Adipocyte (in vitro differentiated cells): Measurements from ENCODE around the gene ALOXE3.
"Not testable (repeated sequence)": the region's sequence is repeated elsewhere in the genome, so short reads cannot be mapped to it uniquely, and the experiment has no call there.

ENCODE experiments used
- DNase-seq: peaks from one replicate; pipeline ENCODE4 v3.0.0-alpha.2; 2015; ENCODE audit warnings: low read depth
- H3K27me3 ChIP-seq: replicated peaks from 2 replicates; pipeline ENCODE4 v1.7.0; 2013; ENCODE audit warnings: mild to moderate bottlenecking, low read length, moderate library complexity; ENCODE audit not compliant: control insufficient read depth, insufficient read depth
- H3K36me3 ChIP-seq: 2 replicates; pipeline ENCODE4 v1.7.0; 2013; ENCODE audit warnings: low read length, mild to moderate bottlenecking, moderate library complexity; ENCODE audit not compliant: control insufficient read depth, insufficient read depth, severe bottlenecking
- H3K4me1 ChIP-seq: 2 replicates; pipeline ENCODE4 v1.7.0; 2013; ENCODE audit warnings: mild to moderate bottlenecking, low read length, moderate library complexity; ENCODE audit not compliant: control insufficient read depth, insufficient read depth
- H3K4me3 ChIP-seq: 2 replicates; pipeline ENCODE4 v1.7.0; 2013; ENCODE audit warnings: mild to moderate bottlenecking, low read length, moderate library complexity
- H3K9ac ChIP-seq: 2 replicates; pipeline ENCODE4 v1.7.0; 2013; ENCODE audit warnings: mild to moderate bottlenecking, low read length, moderate library complexity
- H3K9me3 ChIP-seq: 2 replicates; pipeline ENCODE4 v1.7.0; 2013; ENCODE audit warnings: mild to moderate bottlenecking, low read length, moderate library complexity; ENCODE audit not compliant: control insufficient read depth

Gene ALOXE3

DNA sequence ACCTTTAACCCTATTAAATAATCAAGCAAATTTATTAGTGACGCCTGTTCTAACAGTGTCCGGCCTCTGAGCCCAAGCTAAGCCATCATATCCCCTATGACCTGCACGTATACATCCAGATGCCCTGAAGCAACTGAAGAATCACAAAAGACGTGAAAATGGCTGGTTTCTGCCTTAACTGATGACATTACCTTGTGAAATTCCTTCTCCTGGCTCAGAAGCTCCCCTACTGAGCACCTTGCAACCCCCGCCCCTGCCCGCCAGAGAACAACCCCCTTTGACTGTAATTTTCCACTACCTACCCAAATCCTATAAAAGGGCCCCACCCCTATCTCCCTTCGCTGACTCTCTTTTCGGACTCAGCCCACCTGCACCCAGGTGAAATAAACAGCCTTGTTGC, 56.5 kb downstream of the ALOXE3 start:
- Histone ChIP-seq H3K27me3 (peaks cover 71% of the 10 kb centered on the region), H3K4me1 (peaks cover 11% of the 10 kb centered on the region)
- not testable (repeated sequence) for H3K36me3 ChIP-seq, H3K9me3 ChIP-seq, H3K4me3 ChIP-seq, DNase-seq, H3K9ac ChIP-seq

DNA sequence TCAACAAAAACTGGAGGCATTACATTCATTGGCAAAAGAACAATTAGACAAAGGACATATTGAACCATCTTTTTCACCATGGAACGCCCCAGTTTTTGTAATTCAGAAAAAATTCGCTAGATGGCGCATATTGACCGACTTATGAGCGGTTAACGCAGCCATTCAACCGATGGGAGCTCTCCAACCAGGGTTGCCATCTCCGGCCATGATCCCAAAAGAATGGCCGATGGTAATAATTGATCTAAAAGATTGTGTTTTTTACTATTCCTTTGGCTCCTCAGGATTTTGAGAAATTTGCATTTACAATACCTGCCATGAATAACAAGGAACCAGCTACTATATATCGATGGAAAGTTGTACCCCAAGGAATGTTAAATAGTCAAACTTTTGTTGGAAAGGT, 58.0 kb downstream of the ALOXE3 start:
- no peak overlapping the region for H3K9ac ChIP-seq
- H3K4me3 ChIP-seq, result no peak overlapping the region
- no peaks in the 10 kb centered on the region for H3K36me3 ChIP-seq
- peak; percentile 93 for DNase-seq
- no peaks in the 10 kb centered on the region for H3K9me3 ChIP-seq
- H3K27me3 ChIP-seq, result peaks cover 59% of the 10 kb centered on the region
- peaks cover 26% of the 10 kb centered on the region for H3K4me1 ChIP-seq

DNA sequence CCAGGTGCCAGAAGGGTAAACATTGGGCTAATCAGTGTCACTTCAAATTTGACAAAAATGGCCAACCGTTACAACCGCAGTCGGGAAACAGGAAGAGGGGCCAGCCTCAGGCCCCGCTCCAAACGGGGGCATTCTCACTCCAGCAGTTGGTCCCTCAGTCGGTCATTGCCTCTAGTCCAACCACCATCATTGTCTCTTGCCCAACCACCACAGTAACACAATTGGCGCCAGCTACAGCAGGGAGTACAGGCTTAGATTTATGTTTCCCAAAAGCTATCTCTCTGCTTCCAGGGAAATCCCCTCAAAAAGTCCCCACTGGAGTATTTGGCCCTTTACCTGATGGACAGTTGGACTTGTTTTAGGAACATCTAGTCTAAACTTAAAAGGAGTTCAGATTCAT, 59.2 kb downstream of the ALOXE3 start:
- Histone ChIP-seq H3K27me3 (peaks cover 49% of the 10 kb centered on the region), H3K9me3 (no peaks in the 10 kb centered on the region), H3K36me3 (no peaks in the 10 kb centered on the region), H3K4me1 (peaks cover 26% of the 10 kb centered on the region), H3K9ac (no peak overlapping the region), H3K4me3 (no peak overlapping the region)
- DNase-seq, result no peak

DNA sequence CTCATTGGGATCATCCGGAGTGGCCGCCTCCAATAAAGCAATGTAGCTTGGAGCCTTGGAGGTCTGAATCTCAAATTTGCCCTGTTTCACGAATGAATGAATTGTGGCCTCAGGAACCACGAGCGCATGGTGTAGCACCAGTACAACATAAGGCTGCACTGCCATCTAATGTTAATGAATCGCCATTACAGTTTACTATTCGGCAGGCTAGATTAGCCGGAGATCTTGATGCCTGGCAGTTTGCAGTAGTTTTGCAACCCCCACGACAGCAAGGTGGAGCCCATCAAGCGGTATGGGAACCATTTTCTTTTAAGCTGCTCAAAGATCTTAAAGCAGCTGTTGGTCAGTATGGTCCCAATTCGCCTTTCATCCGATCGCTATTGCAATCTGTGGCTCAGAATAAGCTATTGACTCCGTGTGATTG, 60.6 kb downstream of the ALOXE3 start:
- Histone ChIP-seq H3K36me3 (no peaks in the 10 kb centered on the region), H3K4me3 (no peak overlapping the region), H3K9me3 (no peaks in the 10 kb centered on the region), H3K27me3 (peaks cover 40% of the 10 kb centered on the region), H3K9ac (no peak overlapping the region), H3K4me1 (peaks cover 24% of the 10 kb centered on the region)
- DNase-seq, result peak; percentile 94

DNA sequence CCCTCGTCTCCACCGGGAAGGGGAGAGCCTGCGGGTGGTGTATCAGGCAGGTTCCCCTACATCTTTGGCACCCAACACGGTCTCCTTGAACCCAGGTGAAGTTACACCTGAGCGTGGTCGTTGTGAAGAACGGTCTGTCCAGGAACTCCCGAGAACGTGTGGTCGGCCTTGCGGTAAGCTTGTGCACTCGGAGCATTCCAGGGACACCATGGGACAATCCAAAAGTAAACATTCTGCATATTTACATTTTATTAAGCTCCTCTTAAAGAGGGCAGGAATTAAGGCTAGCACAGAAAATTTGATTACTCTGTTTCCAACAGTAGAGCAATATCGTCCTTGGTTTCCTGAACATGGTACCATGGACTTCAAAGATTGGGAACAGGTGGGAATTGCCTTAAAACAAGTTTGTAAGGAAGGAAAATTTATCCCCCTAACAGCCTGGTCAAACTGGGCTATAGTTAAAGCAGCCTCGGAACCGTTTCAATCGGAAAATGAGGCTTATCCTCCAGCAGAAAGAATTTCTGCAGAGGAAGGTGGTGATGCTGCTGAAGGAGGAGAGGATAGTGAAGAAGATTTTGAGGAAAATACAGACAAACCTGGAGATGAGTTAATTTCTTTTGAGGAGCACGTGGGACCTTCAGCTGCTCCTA, 61.2 kb downstream of the ALOXE3 start:
- Histone ChIP-seq H3K27me3 (peaks cover 38% of the 10 kb centered on the region), H3K4me1 (peaks cover 21% of the 10 kb centered on the region), H3K9ac (no peak overlapping the region), H3K4me3 (no peak overlapping the region), H3K36me3 (no peaks in the 10 kb centered on the region), H3K9me3 (no peaks in the 10 kb centered on the region)
- no peak for DNase-seq

DNA sequence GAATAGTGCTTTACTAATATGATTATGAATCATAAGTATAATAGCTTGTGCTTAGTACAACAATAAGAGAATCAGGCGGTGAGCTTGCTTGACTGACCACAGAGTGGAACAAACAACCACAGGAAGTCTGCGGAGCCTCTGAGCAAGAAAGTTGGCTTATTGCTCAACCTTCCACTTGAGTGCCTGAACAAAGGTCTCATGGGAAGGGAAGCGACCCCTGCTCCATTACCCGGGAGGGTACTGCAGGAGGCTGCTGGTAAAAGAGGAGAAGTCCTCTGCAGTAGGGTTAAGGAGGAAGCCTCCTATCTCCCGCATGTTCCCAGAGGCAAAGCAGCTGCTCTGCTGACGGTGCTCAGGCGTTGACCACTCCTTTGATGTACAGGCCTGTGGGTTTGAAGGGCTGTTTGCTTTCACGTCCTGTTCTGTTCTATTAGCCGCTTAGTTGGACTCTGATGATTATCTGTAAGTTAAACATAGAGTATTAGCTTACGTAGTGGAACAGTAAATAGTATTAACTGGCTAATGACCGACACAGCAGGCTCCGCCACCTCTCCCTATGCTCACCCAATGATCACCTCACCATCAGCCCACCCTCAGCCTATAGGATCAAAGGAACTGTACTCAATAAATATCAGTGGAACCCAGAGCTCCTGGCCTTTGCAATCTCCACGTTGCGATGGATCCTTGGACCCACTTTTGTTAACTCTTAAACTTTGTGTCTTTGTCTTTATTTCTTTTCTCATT, 61.9 kb downstream of the ALOXE3 start:
- Histone ChIP-seq H3K36me3 (no peaks in the 10 kb centered on the region), H3K4me3 (peak overlapping the region; percentile 21), H3K27me3 (peaks cover 40% of the 10 kb centered on the region), H3K9ac (peak overlapping the region; percentile 36), H3K4me1 (peaks cover 21% of the 10 kb centered on the region), H3K9me3 (no peaks in the 10 kb centered on the region)
- peak; percentile 53 for DNase-seq

DNA sequence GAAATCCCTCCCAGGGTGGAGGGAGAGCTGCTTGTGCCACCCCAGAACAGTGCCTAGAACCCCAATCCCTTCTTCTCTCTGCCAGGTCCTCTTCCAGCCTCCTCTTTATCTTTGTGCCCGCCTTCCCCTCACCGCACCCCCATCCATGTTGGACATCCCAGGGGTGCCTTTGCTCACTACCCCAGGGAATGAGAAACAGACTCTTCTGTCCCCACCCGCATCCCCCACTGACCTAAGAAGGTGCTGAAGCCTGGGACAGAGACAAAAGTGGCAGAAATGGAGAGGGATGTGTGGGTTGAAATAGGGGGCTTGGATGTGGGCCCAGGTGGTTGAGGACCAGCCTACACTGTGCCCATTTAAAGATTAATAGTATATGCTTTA, 62.5 kb downstream of the ALOXE3 start:
- peak overlapping the region; percentile 21 for H3K4me3 ChIP-seq
- H3K9ac ChIP-seq, result peak overlapping the region; percentile 36
- no peaks in the 10 kb centered on the region for H3K36me3 ChIP-seq
- no peak for DNase-seq
- peaks cover 36% of the 10 kb centered on the region for H3K27me3 ChIP-seq
- H3K4me1 ChIP-seq, result peaks cover 21% of the 10 kb centered on the region
- H3K9me3 ChIP-seq, result no peaks in the 10 kb centered on the region

DNA sequence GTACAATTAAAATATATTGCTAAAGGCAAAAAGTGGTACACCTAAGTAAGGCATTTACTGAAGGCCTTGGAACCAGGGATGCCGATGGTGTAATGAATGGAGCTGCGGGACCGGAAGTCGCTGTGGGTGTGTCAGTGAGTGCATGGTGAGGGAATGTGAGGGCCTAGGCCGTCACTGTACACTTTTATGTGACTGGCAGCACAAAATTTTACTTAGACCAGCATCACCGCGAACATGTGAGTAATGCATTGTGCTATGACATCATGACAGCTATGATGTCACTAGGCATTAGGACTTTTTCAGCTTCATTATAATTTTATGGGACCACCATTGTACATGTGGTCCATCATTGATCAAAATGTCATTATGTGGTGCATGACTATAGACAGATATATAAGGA, 64.7 kb downstream of the ALOXE3 start:
- H3K9me3 ChIP-seq, result no peaks in the 10 kb centered on the region
- peaks cover 24% of the 10 kb centered on the region for H3K27me3 ChIP-seq
- H3K36me3 ChIP-seq, result no peaks in the 10 kb centered on the region
- DNase-seq, result no peak
- no peak overlapping the region for H3K9ac ChIP-seq
- H3K4me3 ChIP-seq, result no peak overlapping the region
- peaks cover 21% of the 10 kb centered on the region for H3K4me1 ChIP-seq

DNA sequence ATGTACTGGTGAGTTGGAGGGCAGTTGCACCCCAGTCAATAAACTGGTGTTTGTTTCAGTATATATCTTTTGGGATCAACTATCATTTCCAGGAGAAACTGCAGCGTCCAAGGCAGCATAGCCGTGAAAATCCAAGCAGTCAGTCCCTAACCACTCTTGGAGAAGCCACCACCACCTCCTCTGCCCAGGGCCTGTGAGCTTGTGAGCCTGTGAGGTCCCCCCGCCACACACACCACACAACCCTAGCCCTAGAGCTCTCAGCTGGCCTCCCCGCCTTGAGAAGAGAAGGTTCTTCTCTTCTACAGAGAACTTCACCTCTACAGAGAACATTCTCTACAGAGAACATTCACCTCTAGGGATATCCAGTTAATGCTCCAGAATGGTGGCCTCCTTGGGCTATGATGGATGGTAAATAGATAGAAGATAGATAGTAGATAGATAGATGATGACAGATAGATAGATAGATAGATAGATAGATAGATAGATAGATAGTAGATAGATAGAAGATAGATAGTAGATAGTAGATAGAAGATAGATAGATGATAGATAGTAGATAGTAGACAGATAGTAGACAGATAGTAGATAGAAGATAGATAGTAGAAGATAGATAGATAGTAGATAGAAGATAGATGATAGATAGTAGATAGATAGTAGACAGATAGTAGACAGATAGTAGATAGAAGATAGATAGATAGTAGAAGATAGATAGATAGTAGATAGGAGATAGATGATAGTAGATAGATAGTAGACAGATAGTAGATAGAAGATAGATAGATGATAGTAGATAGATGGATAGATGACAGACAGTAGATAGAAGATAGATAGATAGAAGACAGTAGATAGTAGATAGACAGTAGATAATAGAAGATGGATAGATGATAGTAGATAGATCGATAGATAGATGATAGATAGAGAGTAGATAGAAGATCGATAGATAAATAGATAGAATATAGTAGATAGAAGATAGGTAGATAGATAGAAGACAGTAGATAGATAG, 65.8 kb downstream of the ALOXE3 start:
- peaks cover 20% of the 10 kb centered on the region for H3K27me3 ChIP-seq
- H3K9ac ChIP-seq, result no peak overlapping the region
- peaks cover 20% of the 10 kb centered on the region for H3K4me1 ChIP-seq
- H3K9me3 ChIP-seq, result no peaks in the 10 kb centered on the region
- DNase-seq, result no peak
- H3K36me3 ChIP-seq, result no peaks in the 10 kb centered on the region
- H3K4me3 ChIP-seq, result no peak overlapping the region

DNA sequence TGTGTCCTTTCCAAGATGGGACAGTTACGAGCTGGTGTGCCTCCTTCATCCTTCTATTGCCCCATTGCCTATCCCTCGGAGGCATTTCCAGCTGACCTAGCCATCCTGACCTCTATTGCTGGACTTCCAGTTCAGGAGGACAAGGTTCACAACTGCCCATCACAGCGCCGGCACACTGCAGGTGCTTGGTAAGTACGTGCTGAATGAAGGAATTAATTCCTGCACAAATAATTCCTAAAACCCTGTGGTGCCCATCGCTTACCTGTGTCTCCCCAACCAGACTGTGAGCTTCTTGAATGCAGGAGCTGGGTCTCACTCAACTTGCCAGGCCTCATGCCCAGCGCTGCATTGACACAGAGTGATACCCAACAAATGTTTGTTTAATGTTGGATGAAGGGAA, 66.5 kb downstream of the ALOXE3 start:
- H3K36me3 ChIP-seq, result no peaks in the 10 kb centered on the region
- no peak for DNase-seq
- H3K9ac ChIP-seq, result no peak overlapping the region
- H3K4me3 ChIP-seq, result no peak overlapping the region
- no peaks in the 10 kb centered on the region for H3K9me3 ChIP-seq
- peaks cover 15% of the 10 kb centered on the region for H3K4me1 ChIP-seq
- peaks cover 24% of the 10 kb centered on the region for H3K27me3 ChIP-seq

DNA sequence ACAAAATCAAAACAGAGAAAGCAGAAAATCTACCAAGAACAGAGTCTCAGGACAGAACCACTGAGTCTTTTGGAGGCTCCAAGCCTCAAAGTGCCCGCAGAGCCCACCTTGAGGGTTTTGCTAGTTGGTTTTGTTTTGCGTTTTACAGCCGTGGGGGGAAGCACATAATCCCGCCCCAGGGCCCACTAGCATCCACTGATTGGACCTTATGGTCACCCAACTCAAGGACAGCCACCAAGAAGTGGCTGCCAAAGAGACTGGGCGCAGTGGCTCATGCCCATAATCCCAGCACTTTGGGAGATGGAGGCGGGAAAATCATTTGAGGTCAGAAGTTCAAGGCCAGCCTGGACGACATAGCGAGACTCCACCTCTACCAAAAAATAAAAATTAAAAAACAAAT, 69.6 kb downstream of the ALOXE3 start:
- Histone ChIP-seq H3K4me1 (no peaks in the 10 kb centered on the region), H3K4me3 (no peak overlapping the region), H3K36me3 (no peaks in the 10 kb centered on the region), H3K9me3 (no peaks in the 10 kb centered on the region), H3K27me3 (peaks cover 37% of the 10 kb centered on the region), H3K9ac (no peak overlapping the region)
- DNase-seq, result no peak
